AG04450 (cell line): ENCODE results near the gene POU4F1. TPM values are rescaled to one million over a fixed set of nuclear protein-coding genes. Genes with fewer than 3 reads are reported as not detected.
"Not testable (repeated sequence)": the region's sequence is repeated elsewhere in the genome, so short reads cannot be mapped to it uniquely, and the experiment has no call there.

Experiments
- CTCF ChIA-PET: fragments of 300-600, 350-600 bp; formaldehyde crosslinking; extraction: SDS; loops from one replicate; lab custom pipeline; 2022; ENCODE audit warnings: antibody characterized with exemption, inconsistent platforms; lab: Charles Lee
- POLR2A ChIA-PET: fragments of 350-600 bp; formaldehyde crosslinking; extraction: SDS; loops from one replicate; lab custom pipeline; 2021; ENCODE audit warnings: antibody characterized with exemption, inconsistent platforms; lab: Yijun Ruan, JAX
- DNase-seq: peaks from one replicate; pipeline ENCODE4 v3.0.0-alpha.2; 2011; ENCODE audit warnings: low read depth, low spot score
- H3K27ac ChIP-seq: one replicate; pipeline ENCODE4 v1.5.1; 2012; ENCODE audit warnings: low read depth, low read length, control low read depth
- H3K27me3 ChIP-seq: one replicate; pipeline ENCODE4 v1.6.0; 2012; ENCODE audit warnings: low read length; ENCODE audit not compliant: control insufficient read depth, insufficient read depth
- H3K4me3 ChIP-seq: 2 replicates; pipeline ENCODE4 v1.5.1; 2011; ENCODE audit warnings: mild to moderate bottlenecking, low read depth, low read length, control low read depth
- H3K9me3 ChIP-seq: 2 replicates; pipeline ENCODE4 v1.5.1; 2012; ENCODE audit warnings: low read length; ENCODE audit not compliant: control insufficient read depth, insufficient read depth
- CTCF ChIP-seq: IDR thresholded peaks from 2 replicates; pipeline ENCODE4 v1.5.1; 2011; ENCODE audit warnings: low read depth, low read length, control low read depth, inconsistent platforms
- polyA minus RNA-seq: library from RNA; depleted of rRNA, polyadenylated mRNA; stranded (reverse); fragments of >200 nt; gene quantifications from 2 replicates; pipeline ENCODE4 v1.2.3, GENCODE V29; 2011; rRNA and poly(A)+ RNA removed
- polyA plus RNA-seq: library from polyadenylated mRNA; depleted of rRNA; stranded (reverse); fragments of >200 nt; gene quantifications from 2 replicates; pipeline ENCODE4 v1.2.3, GENCODE V29; 2011; rRNA removed

POU4F1 gene
- polyA plus RNA-seq (not detected in 2 replicates), polyA minus RNA-seq (not detected in 2 replicates)

GRCh38 chr13:78603240-78603957 lies at the start of gene POU4F1:
POU4F1 (minus strand) TSS chr13:78603552; CDS start chr13:78603326, 226 bp downstream.
- POLR2A ChIA-PET: no interaction called here
- Histone ChIP-seq H3K27me3 (peaks cover 91% of the 10 kb centered on the region), H3K27ac (no peak within 1 kb of the TSS), H3K4me3 (peak within 1 kb of the TSS; percentile 32), H3K9me3 (peaks cover under 1% of the 10 kb centered on the region; the same call in 1 of the 2 replicates)
- CTCF ChIA-PET: no interaction called here
- no peak for TF ChIP-seq CTCF
- no peak for DNase-seq

- no peaks in the 10 kb centered on the region for H3K9me3 ChIP-seq
- no peak for TF ChIP-seq CTCF
- H3K27me3 ChIP-seq: no peaks in the 10 kb centered on the region
- DNase-seq: no peak
- no peak overlapping the region for H3K4me3 ChIP-seq
- ChIA-PET CTCF (no interaction called here), POLR2A (no interaction called here)
- H3K27ac ChIP-seq: no peak overlapping the region
These were observed 49.3 kb upstream of the POU4F1 start for GRCh38 chr13:78652651-78653050.

GRCh38 chr13:78650717-78651083 lies 47.3 kb upstream of the POU4F1 start:
- no peak for DNase-seq
- ChIA-PET CTCF (no interaction called here), POLR2A (no interaction called here)
- H3K27ac ChIP-seq: no peak overlapping the region
- no peak overlapping the region for H3K4me3 ChIP-seq
- no peaks in the 10 kb centered on the region for H3K9me3 ChIP-seq
- H3K27me3 ChIP-seq: no peaks in the 10 kb centered on the region
- no peak for TF ChIP-seq CTCF

- H3K4me3 ChIP-seq: no peak overlapping the region
- POLR2A ChIA-PET: no interaction called here
- CTCF ChIA-PET: no interaction called here
- no peaks in the 10 kb centered on the region for H3K27me3 ChIP-seq
- no peaks in the 10 kb centered on the region for H3K9me3 ChIP-seq
- TF ChIP-seq CTCF: no peak
- no peak for DNase-seq
- no peak overlapping the region for H3K27ac ChIP-seq
These were observed 46.8 kb upstream of the POU4F1 start for GRCh38 chr13:78649997-78650716.

- H3K27ac ChIP-seq, POLR2A ChIA-PET: not testable (repeated sequence)
These were observed 43.8 kb upstream of the POU4F1 start for GRCh38 chr13:78647109-78647678.

More at GRCh38 chr13:78647109-78647678, 43.8 kb upstream of the POU4F1 start:
- CTCF ChIA-PET, H3K9me3 ChIP-seq, H3K4me3 ChIP-seq, DNase-seq, H3K27me3 ChIP-seq: not testable (repeated sequence)
